Neural cell (in vitro differentiated cells): ENCODE measurements around the gene VWA1.
"Not testable (repeated sequence)": the region's sequence is repeated elsewhere in the genome, so short reads cannot be mapped to it uniquely, and the experiment has no call there.

ENCODE experiments used
- CTCF ChIP-seq: fragments of 450-650 bp; IDR thresholded peaks from 2 replicates; pipeline ENCODE4 v1.5.1; 2014; ENCODE audit warnings: antibody characterized with exemption, mild to moderate bottlenecking, moderate library complexity; ENCODE audit not compliant: poor library complexity, severe bottlenecking
- EZH2 ChIP-seq: fragments of 200-600, 300-800 bp; shearing (Covaris generic), sonication (generic); IDR thresholded peaks from 2 replicates; pipeline ENCODE4 v1.6.1; 2014; ENCODE audit warnings: antibody characterized with exemption, low read length, borderline replicate concordance, mild to moderate bottlenecking; ENCODE audit not compliant: insufficient read depth, poor library complexity, severe bottlenecking
- POLR2AphosphoS5 ChIP-seq: IDR thresholded peaks from 2 replicates; pipeline ENCODE4 v1.6.1; 2012

- TF ChIP-seq POLR2AphosphoS5, CTCF, EZH2: not testable (repeated sequence)
These were observed 17.5 kb upstream of the VWA1 start for GRCh38 chr1:1417825-1418463.
